Measurements from ENCODE around the gene TTK.

DNA sequence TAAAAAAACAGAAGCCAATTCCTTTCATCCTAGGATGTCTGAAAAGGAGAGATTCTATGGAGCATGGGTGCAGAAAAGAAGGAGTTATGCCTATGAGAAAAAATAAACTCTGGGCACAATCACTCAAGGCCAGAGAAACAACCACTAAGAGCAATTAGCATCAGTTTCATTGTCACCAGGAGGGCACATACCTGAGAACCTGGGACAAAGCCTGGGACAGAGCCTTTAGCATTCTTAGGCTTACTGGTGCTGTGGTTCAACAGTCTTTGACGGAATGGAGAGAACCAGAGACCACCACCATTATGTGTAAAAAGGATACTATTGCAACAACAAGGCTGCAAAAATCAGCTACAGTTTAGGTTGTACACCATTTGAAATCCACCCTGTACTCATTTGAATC lies 72.6 kb downstream of the TTK start:
- TF ChIP-seq POLR2AphosphoS5 (IDR thresholded peaks at IDR 0.05; ENCODE audit: low read depth, low read length): no peak
- no peak for TF ChIP-seq TAF1 (IDR thresholded peaks at IDR 0.05; ENCODE audit: borderline replicate concordance, insufficient read depth, low read length)
- no peak for TF ChIP-seq REST (IDR thresholded peaks at IDR 0.05; ENCODE audit: insufficient read depth in 1 of 2, low read depth in 2 of 2, low read length in 2 of 2)
